PFSK-1 (cell line): ENCODE results near the gene ATP6V1C2.

ENCODE experiments used
- FOXP2 ChIP-seq: optimal IDR thresholded peaks from 2 replicates; pipeline ENCODE3; 2011; ENCODE audit warnings: borderline replicate concordance, control low read depth, inconsistent platforms; ENCODE audit not compliant: insufficient read depth; ENCODE audit errors: extremely low read length, extremely low read depth
- POLR2AphosphoS5 ChIP-seq: IDR thresholded peaks from 2 replicates; pipeline ENCODE4 v1.6.1; 2012; ENCODE audit warnings: low read depth, mild to moderate bottlenecking, control low read depth, low read length, moderate library complexity
- REST ChIP-seq, 2 experiments: IDR thresholded peaks; 2 replicates each; pipeline versions ENCODE4 v1.6.1 to v1.8.0; 2011 to 2012; ENCODE audit warnings: low read depth in 2 of 2, low read length in 2 of 2, control low read depth in 1 of 2, inconsistent platforms in 1 of 2, mild to moderate bottlenecking in 1 of 2, moderate library complexity in 1 of 2; ENCODE audit not compliant: insufficient read depth in 1 of 2
- SIN3A ChIP-seq: IDR thresholded peaks from 2 replicates; pipeline ENCODE4 v1.6.1; 2012; ENCODE audit warnings: mild to moderate bottlenecking, low read length, moderate library complexity, borderline replicate concordance; ENCODE audit not compliant: insufficient read depth
- TAF1 ChIP-seq: IDR thresholded peaks from 2 replicates; pipeline ENCODE4 v1.6.1; 2012; ENCODE audit warnings: low read length, control low read depth, borderline replicate concordance; ENCODE audit not compliant: insufficient read depth

ATP6V1C2 gene

DNA sequence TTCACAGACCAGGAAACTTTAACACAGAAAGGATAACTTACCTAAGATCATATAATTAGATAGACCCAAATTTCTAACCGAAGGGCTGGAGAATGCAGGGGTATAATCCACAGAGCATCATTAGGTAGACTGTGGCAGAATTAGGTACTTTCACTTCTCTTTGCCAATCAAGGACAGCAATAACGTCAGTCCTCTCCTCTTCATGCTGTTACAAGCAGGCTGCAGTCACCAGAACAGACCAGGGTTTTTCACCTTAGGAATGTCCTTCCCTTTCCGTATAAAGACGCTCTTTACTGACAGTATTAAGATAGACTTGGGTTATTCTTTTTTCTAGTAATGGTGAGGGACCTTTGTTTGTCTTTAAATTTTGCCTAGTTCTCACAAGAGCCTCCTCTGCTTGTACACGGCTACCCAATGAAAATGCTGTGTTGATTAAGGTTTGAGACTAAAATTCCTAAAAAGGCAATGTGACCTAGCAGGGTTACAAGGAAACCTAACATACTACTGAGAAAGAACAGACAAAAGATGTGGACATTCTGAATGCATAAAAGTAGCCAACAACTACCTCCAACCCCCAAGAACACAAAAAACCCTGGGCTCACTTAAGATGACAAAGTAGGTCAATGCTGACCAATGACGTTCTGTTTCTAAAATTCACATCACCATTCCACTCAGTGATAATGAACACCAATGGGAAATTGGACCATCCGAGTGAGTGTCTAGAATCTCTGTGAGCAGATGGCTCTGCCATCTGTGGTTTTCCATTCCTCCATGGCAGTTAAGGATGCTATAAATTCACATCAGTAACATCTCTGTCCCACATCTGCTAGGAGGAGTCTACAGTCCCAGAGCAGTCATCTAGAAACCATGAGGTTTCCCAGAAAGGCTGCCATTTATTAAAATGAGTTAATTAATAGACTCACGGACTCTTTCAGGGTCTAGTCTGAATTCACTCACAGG lies 89.1 kb downstream of the ATP6V1C2 start:
- no peak for TF ChIP-seq SIN3A
- no peak for TF ChIP-seq FOXP2
- TF ChIP-seq REST (IDR thresholded peaks at IDR 0.05; ENCODE audit: insufficient read depth in 1 of 2, low read depth in 2 of 2, low read length in 2 of 2): no peak
- no peak for TF ChIP-seq TAF1

GRCh38 chr2:10811517-10811916 lies 90.1 kb downstream of the ATP6V1C2 start:
- no peak for TF ChIP-seq REST (IDR thresholded peaks at IDR 0.05; ENCODE audit: insufficient read depth in 1 of 2, low read depth in 2 of 2, low read length in 2 of 2)
- TF ChIP-seq FOXP2: no peak
- no peak for TF ChIP-seq TAF1
- TF ChIP-seq SIN3A: no peak; the same call in 1 of the 2 replicates
- TF ChIP-seq POLR2AphosphoS5: no peak

- TF ChIP-seq SIN3A (no peak; the same call in 1 of the 2 replicates), FOXP2 (no peak), REST (IDR thresholded peaks at IDR 0.05; ENCODE audit: insufficient read depth in 1 of 2, low read depth in 2 of 2, low read length in 2 of 2) (peak in 1 of 2 experiments; percentile 15; a peak in 1 of 4 replicates), TAF1 (no peak; the same call in 1 of the 2 replicates), POLR2AphosphoS5 (peak; percentile 72)
Measured at GRCh38 chr2:10812362-10813162, 91.1 kb downstream of the ATP6V1C2 start, which contains the start of gene PDIA6. PDIA6 (minus strand) TSS chr2:10812785; CDS start chr2:10812696, 89 bp downstream.

DNA sequence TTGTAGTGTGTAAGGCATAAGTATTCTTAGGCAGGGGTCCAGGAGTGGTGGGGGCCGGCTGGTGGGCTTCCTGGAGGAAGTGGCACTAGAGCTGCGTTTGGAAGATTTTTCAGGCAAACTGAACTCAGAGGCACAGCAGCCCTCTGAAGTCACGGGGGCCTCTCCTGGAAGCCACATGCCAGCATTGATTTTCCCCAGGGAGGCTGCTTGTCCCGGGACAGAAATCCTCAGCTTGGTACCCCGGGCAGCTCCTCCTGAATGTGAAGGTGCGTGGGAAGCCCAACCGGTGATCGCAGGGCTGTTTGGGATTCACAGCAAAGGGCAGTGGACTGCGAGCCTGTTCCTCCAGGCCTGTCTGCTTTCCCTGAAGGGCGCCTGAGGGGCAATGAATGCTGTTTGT lies 92.7 kb downstream of the ATP6V1C2 start:
- TF ChIP-seq TAF1: no peak
- TF ChIP-seq REST (IDR thresholded peaks at IDR 0.05; ENCODE audit: insufficient read depth in 1 of 2, low read depth in 2 of 2, low read length in 2 of 2): 0 out of 4 replicates have a peak, but pooled peaks of 1 of the 2 experiments have one; percentile 9
- TF ChIP-seq SIN3A: no peak
